ENCODE measurements around the gene ADAMTS20.
"Not testable (repeated sequence)": the region's sequence is repeated elsewhere in the genome, so short reads cannot be mapped to it uniquely, and the experiment has no call there.

ADAMTS20 gene

GRCh38 chr12:43361031-43361710, 190.8 kb downstream of the ADAMTS20 start:
- peak; percentile 16 for DNase-seq

DNA sequence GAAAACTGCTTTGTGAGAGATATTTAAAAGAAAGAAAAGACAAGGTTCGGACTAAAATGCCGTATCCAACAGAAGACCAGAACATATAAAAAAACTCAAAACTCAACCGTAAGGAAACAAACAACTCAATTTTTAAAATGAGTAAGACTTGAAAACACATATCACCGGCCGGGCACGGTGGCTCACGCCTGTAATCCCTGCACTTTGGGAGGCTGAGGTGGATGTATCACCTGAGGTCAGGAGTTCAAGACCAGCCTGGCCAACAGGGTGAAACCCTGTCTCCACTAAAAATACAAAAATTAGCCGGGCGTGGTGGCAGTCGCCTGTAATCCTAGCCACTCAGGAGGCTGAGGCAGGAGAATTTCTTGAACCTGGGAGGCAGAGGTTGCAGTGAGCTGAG, 192.0 kb downstream of the ADAMTS20 start:
- DNase-seq = not testable (repeated sequence)

GRCh38 chr12:43357141-43357540, 194.9 kb downstream of the ADAMTS20 start:
- no peak for DNase-seq

DNA sequence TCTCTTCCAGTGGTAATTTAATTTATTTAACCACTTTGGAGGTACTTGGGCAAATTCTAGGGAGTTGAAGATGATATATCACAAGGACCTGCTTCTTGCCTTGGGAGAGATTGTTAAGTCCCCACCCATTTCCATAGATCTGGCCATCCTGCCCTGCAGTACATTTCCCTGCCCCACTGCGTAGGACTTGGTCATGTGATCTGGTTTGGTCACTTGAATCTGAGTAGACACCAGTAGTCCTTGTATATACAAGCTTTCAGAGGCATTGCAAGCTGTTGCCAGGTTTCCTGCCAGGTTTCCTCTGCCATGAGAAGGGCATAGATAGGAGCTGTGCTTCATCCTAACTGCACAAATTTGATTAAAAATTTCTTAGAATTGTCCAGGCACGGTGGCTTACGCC, 200.0 kb downstream of the ADAMTS20 start:
- no peak for DNase-seq

DNA sequence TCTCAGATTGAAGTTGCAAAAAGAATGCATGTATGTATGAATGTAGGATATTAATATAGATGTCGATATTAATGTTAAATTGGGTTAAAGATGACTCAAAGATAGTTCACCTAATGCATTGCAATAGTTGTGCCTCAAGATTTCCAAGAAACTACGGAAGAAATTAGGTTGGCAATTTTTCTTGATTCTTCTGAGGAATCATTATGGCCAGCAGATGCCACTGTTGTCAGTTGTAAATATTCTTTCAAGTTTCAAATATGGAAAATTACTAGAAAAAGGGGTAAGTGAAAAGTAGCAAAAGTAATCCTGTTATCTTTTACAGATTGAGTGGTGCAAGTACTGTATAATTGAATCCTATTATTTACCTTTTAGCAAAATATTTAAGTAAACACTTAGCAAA, 202.1 kb downstream of the ADAMTS20 start:
- DNase-seq = no peak

DNA sequence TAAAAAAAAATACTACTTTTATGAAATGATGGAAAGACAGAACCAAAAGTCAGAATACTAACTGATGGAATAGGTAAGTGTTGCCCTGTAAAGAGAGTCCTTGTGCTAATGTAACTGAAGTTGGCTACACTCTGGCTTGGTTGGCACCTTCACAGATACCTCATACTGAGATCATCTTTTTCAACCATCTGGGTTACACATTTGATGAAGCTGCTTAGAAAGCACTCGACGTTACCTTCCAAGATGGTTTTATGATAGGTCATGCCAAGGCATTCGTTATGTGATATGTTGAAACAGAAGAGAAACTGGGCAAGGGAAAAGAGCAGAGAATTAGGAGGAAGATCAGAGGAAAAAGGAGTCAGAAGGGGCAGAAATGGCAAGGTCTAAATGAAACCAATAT, 203.8 kb downstream of the ADAMTS20 start:
- DNase-seq = no peak

DNA sequence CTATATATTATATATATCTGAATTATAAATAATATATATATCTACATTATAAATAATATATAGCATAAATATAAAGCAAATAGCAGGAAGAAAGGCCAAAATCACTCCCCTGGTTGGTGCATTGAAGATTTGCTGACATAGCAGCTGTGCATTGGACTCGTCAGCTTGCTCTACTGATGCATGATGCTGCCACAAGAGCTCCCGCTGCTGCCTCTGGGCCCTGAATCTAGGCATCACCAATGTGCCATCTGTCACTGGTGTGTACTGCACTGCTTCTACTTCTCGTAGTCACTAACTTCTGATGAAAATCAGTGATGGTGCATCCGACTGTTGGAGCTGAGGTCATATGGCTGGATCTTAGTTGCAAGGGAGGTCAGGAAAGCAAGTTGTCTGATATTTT, 205.0 kb downstream of the ADAMTS20 start:
- DNase-seq = no peak

- DNase-seq = no peak
These were observed 207.0 kb downstream of the ADAMTS20 start for GRCh38 chr12:43345023-43345422.

DNA sequence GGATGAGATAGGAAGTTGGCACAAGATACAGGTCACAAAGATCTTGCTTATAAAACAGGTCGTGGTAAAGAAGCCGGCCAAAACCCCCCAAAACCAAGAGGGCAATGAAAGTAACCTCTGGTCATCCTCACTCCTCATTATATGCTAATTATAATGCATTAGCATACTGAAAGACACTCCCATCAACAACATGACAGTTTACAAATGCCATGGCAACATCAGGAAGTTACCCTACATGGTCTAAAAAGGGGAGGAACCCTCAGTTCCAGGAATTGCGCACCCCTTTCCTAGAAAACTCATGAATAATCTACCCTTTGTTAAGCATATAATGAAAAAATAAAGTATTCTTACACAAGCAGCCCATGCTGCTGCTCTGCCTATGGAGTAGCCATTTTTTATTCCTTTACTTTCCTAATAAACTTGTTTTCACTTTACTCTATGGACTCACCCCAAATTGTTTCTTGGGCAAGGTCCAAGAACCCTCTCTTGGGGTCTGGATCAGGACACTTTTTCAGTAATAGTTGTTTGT, 210.2 kb downstream of the ADAMTS20 start:
- DNase-seq = not testable (repeated sequence)

GRCh38 chr12:43338848-43339526, 213.0 kb downstream of the ADAMTS20 start:
- DNase-seq = peak; percentile 68

DNA sequence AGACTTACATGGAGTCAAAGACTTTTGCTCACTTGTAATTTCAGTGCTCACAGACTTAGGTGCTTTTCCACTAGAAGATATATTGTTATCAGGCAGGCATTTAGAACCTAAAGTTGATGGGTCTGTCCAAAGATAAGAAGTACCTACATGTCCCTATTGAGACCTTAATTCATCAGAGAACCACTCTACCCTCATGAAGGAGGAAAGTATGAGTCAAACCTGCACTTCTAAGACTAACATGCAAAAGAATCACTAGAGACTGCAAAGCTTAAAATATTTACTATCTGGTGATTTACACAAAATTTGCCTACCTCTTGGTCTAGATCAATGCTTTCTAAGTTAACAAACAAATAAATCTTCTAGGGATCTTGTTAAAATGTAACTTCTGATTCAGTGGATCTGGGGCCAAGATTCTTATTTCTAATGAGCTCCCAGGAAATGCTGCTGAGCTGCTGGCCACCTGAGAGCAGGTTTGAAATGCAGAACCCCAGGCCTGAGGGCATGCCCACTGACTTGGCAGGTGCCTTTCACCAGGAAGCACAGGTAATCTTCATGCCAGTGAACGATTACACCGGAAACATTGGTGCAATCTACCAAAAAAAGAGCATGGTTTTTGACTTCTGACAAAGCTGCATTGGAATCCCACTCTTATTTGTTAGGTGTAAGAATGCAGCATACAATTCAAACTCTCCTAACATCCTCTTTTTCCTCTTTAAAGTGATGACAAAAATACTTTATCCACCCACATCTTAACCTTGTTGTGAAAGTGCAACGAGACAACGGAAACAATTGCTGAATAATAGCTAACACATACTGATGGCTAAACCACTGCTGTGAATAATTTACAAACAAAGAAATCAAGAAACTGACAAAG, 214.2 kb downstream of the ADAMTS20 start:
- DNase-seq = no peak

DNA sequence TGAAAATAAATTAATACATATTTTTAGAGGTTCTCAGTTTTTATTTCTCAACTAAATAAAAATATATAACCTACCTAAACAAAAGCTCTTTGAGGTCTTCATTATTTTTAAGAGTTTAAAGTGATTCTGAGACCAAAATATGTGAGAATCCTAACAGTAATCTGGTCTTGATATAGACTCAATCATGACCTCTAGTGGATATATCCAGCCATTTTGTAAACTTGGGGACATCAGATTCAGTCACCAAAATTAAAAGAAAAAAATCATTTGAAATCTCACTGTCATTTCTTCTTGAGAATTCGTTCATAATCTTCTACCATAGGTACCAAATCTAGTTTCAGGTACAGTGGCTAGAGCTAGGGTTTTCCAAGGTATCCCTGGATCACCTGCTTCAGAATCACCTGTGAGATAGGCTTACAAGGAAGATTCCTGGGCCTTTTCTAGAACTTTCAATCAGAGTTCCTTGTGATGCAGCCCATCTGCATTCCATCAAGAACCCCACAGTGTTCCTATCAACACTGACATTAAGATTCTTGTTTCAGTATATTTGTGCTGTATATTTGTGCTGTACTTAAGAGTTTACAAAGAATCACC, 214.9 kb downstream of the ADAMTS20 start:
- DNase-seq = peak; percentile 36

GRCh38 chr12:43333644-43334043, 218.4 kb downstream of the ADAMTS20 start:
- no peak for DNase-seq

DNA sequence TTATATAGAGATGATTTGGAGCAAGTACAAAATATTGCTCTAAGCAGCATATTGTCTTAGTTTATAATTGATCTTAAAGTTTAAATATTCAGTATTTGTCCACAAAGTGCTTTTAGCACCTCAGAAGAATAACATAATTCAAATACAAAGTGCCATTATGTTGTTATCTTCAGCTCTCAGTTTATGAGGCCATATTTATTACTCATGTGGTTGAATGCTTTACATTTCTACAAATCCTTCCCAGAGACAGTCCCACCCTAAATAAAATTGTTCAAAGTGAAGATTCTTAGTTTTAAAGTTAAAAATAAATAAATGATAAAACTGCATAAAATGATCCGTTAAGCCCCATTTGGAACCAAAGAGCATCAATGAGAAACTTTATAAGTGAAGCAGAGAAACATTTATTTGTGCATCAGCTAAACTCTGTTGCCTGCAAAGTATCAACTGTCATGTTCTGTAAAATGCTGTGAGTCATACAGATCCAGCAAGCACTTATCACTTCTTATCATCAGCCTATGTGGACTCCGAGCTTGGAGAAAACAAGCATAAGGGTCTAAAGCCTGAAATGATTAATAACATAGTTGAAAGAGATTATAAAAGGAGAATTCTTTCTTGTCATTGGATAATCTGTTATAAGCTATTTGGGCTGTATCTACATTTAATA, 218.9 kb downstream of the ADAMTS20 start:
- peak; percentile 62 for DNase-seq

- DNase-seq = no peak
These were observed 220.1 kb downstream of the ADAMTS20 start for GRCh38 chr12:43331935-43332334.

DNA sequence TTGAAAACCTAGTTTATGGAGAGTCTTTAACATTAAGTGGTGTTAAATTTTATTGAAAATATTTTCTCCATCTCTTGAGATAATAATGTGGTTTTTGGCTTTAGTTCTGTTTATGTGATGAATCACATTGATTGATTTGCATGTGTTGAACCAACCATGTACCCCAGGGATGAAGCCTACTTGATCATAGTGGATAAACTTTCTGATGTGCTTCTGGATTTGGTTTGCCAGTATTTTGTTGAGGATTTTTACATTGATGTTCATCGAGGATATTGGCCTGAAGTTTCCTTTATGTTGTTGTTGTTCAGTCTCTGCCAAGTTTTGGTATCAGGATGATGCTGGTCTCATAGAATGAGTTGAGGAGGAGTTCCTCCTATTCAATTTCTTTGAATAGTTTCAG, 222.6 kb downstream of the ADAMTS20 start:
- peak; percentile 71 for DNase-seq

GRCh38 chr12:43325786-43326185, 226.2 kb downstream of the ADAMTS20 start:
- no peak for DNase-seq

DNA sequence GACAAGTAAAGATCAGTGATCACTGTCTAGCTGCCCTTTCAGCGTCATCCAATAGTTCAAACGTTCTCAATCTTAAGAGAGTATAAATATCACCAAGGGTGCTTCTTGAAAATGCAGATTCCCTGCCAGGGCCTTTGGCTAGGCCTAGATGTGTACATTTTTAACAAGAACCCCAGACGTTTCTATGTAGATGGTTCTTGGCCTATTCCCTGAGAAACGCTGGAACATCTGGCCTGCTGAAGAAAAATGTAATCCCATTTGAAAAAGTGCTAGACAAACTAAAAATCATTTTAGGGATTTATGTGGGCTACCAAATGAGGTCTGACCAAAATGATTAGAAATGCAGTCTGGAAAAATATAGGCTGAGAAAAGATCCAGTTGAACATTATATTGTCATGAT, 231.7 kb downstream of the ADAMTS20 start:
- DNase-seq = no peak

- DNase-seq = no peak
These were observed 234.0 kb downstream of the ADAMTS20 start for GRCh38 chr12:43318021-43318420.

DNA sequence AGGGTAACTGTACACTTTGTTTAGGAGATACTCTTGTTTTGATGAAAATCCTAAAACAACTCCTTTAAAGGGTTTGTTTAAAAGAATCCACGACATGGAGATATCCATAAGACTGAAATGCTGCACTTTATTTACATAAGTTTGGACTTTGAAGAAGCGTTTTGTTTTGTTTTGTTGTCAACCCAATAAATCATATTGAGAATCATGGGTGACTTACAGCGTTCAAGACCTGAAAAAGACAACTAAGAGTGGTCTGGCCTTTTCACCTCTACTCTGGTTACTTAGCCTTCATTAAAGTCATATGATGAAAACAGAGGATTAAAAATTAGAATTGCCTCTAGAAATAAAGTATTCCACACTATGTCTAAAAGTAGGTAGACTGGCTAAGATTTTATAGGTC, 234.8 kb downstream of the ADAMTS20 start:
- no peak for DNase-seq

DNA sequence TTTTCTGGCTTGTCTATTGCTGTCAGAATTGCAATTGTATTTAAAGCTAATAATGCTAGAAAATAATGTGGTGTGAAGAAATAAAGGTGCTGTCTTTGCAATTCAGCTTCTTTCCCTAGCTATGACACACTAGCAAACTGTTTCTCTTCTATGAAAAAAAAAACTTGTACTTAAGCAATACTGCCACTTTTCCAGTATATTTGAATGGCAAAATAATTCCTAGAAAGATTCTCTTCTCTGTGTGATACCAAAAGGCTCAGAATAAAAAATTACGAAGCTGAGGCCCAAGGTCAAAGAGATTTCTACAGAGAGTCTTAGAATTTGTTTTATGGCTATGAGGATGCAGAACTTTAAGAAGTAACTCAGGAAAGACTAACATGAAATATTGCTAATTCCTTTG, 235.5 kb downstream of the ADAMTS20 start:
- DNase-seq = no peak

GRCh38 chr12:43315961-43316360, 236.0 kb downstream of the ADAMTS20 start:
- peak; percentile 38 for DNase-seq

All from fibroblast of skin of right quadriceps (primary cell).